ENCODE results near the gene KIF26A.

KIF26A gene

DNA sequence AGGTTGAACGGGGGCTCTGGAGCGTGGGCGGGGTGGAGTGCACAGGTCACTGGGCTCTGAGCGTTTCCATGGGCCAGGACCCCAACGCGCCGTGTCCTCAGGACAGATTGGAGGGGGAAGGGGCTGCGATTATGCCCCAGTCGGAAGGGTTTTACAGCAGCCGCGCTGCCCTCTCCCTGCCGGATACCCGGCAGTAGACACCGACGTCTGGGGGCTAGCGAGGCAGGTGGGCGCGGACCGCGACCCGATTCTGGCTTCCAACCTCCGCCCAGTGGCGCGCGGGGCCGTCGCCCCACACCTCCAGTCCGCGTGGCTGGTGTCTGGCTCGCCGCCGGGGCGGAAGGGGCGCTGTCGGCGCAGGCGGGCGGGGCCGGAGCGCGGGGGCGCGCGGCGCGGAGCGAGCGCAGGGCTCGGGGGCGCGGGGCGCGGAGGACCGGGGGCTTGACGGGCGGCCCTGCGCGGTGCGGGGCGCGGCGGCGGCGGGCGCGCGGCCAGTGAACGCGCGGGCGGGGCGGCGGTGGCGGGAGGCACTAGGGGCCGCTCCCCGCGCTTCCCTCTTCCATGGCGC, 2.4 kb upstream of the KIF26A start:
- no peaks in the 10 kb centered on the region for H3K36me3 ChIP-seq (ENCODE audit: control insufficient read depth in 4 of 4, insufficient read depth in 4 of 4, low read length in 3 of 4)
- peak in 2 of 3 donors; percentile 30 to 41 for DNase-seq
- ChIA-PET POLR2A (no interaction called here), CTCF (interaction anchor here (0.9 to 1.6 kb wide), 2 partner anchors 425 to 429 kb away, joined by 4 to 6 read pairs; no protein-coding TSS in a partner anchor)
- H3K4me1 ChIP-seq (ENCODE audit: control extremely low read depth in 1 of 4, control insufficient read depth in 4 of 4, insufficient read depth in 4 of 4, low read length in 3 of 4), result peaks cover 0 to 41% (median 28%) of the 10 kb centered on the region in 4 experiments
- H3K27ac ChIP-seq (ENCODE audit: insufficient read depth in 1 of 2, low read depth in 1 of 2, low read length in 2 of 2, poor library complexity in 1 of 2, severe bottlenecking in 2 of 2), result no peak overlapping the region
- WGBS (ENCODE audit: insufficient coverage), result 0% methylated on average over 28 of the region's 78 CpGs
- H3K27me3 ChIP-seq (replicated peaks in 2 of 5; ENCODE audit: control insufficient read depth in 4 of 5, insufficient read depth in 5 of 5, low read length in 4 of 5), result peaks cover 0 to 90% (median 30%) of the 10 kb centered on the region in 5 experiments
- peak overlapping the region in 4 of 7 experiments; percentile 32 to 61 (median 58) for H3K4me3 ChIP-seq (ENCODE audit: control insufficient read depth in 1 of 7, extremely low read depth in 1 of 7, insufficient read depth in 4 of 7, low read depth in 2 of 7, low read length in 6 of 7)
- no peaks in the 10 kb centered on the region for H3K9me3 ChIP-seq (ENCODE audit: control extremely low read depth in 1 of 5, control insufficient read depth in 4 of 5, insufficient read depth in 2 of 5, low read depth in 1 of 5, low read length in 4 of 5)

DNA sequence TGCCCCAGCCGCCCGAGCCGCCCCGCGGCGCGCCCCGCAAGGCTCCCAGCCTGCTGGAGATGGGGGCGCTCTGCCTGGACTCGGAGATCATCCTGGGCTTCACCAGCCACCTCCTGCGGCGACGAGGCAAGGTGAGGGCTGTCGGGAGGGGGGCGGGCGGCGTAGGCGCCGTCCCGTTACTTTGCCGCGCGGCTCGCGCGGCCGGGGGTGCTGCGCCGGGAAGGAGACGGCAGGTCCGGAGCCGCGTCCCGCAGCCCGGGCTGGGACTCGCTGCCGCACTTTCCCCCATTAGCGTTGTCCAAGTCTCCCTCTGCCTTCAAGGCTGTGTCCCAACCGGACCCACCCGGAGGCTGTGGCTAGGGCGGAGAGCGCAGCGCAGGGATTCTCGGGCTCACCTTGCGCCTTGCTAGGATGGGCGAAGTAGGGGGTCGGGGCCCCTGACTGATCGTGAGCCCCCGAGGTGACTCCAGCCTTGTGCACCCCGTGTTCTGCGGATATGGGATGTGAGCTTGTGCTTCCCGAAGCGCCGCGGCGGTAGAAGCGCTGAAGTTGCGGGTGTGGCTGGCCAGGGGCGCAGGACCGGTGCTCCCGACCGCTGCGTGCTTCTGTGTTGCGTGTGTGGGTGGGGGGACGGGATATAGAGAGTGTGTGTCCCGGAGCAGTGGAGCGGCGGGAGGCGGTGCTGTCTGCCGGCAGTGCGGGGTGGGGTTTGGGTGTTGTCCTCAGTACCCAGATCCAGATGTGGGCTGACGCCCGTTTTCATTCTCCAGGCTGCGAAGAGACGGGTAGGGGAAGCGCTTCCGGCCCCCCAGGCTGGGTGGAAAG, 1.7 kb upstream of the KIF26A start:
- H3K27me3 ChIP-seq (replicated peaks in 2 of 5; ENCODE audit: control insufficient read depth in 4 of 5, insufficient read depth in 5 of 5, low read length in 4 of 5), result peaks cover 0 to 84% (median 30%) of the 10 kb centered on the region in 5 experiments
- CTCF ChIA-PET, result interaction anchor here (1.0 to 1.5 kb wide), 2 partner anchors 261 to 427 kb away, joined by 3 read pairs; no protein-coding TSS in a partner anchor
- 3% methylated on average over 47 of the region's 77 CpGs for WGBS (ENCODE audit: insufficient coverage)
- no peaks in the 10 kb centered on the region for H3K36me3 ChIP-seq (ENCODE audit: control insufficient read depth in 4 of 4, insufficient read depth in 4 of 4, low read length in 3 of 4)
- peaks cover 0 to 41% (median 28%) of the 10 kb centered on the region in 4 experiments for H3K4me1 ChIP-seq (ENCODE audit: control extremely low read depth in 1 of 4, control insufficient read depth in 4 of 4, insufficient read depth in 4 of 4, low read length in 3 of 4)
- H3K9me3 ChIP-seq (ENCODE audit: control extremely low read depth in 1 of 5, control insufficient read depth in 4 of 5, insufficient read depth in 2 of 5, low read depth in 1 of 5, low read length in 4 of 5), result no peaks in the 10 kb centered on the region
- no peak overlapping the region for H3K27ac ChIP-seq (ENCODE audit: insufficient read depth in 1 of 2, low read depth in 1 of 2, low read length in 2 of 2, poor library complexity in 1 of 2, severe bottlenecking in 2 of 2)
- peak in 1 of 3 donors; percentile 12 for DNase-seq
- H3K4me3 ChIP-seq (ENCODE audit: control insufficient read depth in 1 of 7, extremely low read depth in 1 of 7, insufficient read depth in 4 of 7, low read depth in 2 of 7, low read length in 6 of 7), result peak overlapping the region in 4 of 7 experiments; percentile 32 to 61 (median 58)
- POLR2A ChIA-PET, result no interaction called here

DNA sequence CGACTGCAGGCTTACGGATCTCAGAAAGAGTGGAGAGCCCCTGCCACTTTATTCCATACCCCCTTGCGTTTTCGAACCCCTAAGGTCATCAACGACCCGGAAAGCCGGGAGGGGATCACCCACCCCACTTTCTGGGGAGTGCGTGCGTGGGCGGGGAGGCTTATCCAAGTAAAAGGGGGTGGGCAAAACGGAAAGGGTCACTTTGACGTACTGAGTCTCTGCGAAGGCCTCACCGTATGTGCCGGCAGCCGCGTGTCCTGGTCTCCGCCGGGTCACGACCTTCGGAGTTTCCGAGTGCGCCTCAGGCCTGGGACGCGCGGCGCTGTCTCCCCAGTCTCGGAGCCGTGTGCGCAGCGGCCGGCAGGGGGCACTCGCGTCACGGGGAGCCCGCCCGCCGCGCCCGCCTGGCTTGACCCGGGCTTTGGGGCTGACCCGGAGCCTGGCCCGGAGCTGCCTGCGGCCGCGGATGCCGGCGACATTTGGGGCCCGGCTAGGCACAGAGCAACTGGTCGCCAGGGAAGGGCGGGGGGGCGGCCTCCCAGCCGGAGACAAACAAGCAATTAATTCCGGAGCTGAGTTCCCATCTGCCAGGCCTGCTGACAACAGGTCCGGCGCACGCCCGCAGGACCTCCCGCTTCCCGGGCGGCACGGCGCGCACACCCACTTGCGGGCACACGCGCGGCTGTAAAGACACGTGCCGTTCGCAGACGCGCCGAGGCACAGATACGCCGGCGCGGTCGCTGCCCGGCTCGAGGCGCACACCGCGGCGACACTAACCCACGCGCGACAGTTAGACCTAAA, 890 bp upstream of the KIF26A start:
- WGBS (ENCODE audit: insufficient coverage), result 1% methylated on average over 75 of the region's 88 CpGs
- Histone ChIP-seq H3K27me3 (replicated peaks in 2 of 5; ENCODE audit: control insufficient read depth in 4 of 5, insufficient read depth in 5 of 5, low read length in 4 of 5) (peaks cover 0 to 76% (median 28%) of the 10 kb centered on the region in 5 experiments), H3K4me3 (ENCODE audit: control insufficient read depth in 1 of 7, extremely low read depth in 1 of 7, insufficient read depth in 4 of 7, low read depth in 2 of 7, low read length in 6 of 7) (peak overlapping the region in 6 of 7 experiments; percentile 33 to 61 (median 46)), H3K9me3 (ENCODE audit: control extremely low read depth in 1 of 5, control insufficient read depth in 4 of 5, insufficient read depth in 2 of 5, low read depth in 1 of 5, low read length in 4 of 5) (no peaks in the 10 kb centered on the region), H3K4me1 (ENCODE audit: control extremely low read depth in 1 of 4, control insufficient read depth in 4 of 4, insufficient read depth in 4 of 4, low read length in 3 of 4) (peaks cover 0 to 41% (median 28%) of the 10 kb centered on the region in 4 experiments), H3K36me3 (ENCODE audit: control insufficient read depth in 4 of 4, insufficient read depth in 4 of 4, low read length in 3 of 4) (no peaks in the 10 kb centered on the region), H3K27ac (ENCODE audit: insufficient read depth in 1 of 2, low read depth in 1 of 2, low read length in 2 of 2, poor library complexity in 1 of 2, severe bottlenecking in 2 of 2) (no peak overlapping the region)
- peak; percentile 31 to 60 (median 51) for DNase-seq
- CTCF ChIA-PET, result interaction anchor here (0.9 to 1.5 kb wide), 3 partner anchors 86 to 427 kb away, joined by 3 read pairs; no protein-coding TSS in a partner anchor
- POLR2A ChIA-PET, result interaction anchor here (0.6 kb wide), 1 partner anchor 132 kb away, joined by 3 read pairs; no protein-coding TSS in a partner anchor

DNA sequence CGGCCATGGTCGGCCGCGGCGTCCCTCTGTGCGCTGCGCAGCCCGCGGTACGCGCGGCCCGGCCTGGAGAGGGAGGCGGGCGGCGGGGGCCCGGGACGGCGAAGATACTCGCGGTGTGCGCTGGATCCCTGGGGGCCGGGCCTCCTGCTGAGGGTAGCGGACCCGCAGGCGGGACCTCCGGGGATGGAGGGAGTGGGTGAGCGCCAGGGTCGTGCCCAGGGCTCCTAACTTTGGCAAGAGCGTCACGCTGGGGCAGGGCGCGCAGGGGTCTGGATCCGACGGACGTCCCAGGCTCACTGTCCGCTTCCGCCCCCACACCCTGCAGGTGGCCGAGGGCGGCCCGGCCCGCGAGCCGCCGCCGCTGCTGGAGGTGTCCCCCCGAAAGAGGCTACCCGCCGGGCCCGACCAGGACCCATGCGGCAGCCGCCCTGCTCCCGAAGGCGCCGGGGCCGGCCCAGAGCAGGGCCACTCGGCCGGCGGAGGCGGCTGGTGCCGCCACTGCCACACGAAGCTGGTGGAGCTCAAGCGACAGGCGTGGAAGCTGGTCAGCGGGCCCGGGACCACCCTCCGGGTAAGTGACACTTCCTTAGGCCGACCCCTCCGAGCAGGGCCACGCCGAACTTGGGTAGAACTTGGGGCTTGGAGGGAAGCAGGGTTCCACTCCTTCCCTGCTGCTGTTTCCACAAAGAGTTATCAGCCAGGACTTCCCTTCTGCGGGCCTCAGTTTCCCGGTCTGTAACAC, 502 bp downstream of the KIF26A start:
- ChIA-PET CTCF (interaction anchor here (0.8 to 1.6 kb wide), 3 partner anchors 12 to 425 kb away, joined by 3 to 7 read pairs (median 4); no protein-coding TSS in a partner anchor), POLR2A (interaction anchor here (0.7 kb wide), 1 partner anchor 423 kb away, joined by 3 read pairs; no protein-coding TSS in a partner anchor)
- Histone ChIP-seq H3K9me3 (ENCODE audit: control extremely low read depth in 1 of 5, control insufficient read depth in 4 of 5, insufficient read depth in 2 of 5, low read depth in 1 of 5, low read length in 4 of 5) (no peaks in the 10 kb centered on the region), H3K4me1 (ENCODE audit: control extremely low read depth in 1 of 4, control insufficient read depth in 4 of 4, insufficient read depth in 4 of 4, low read length in 3 of 4) (peaks cover 0 to 41% (median 28%) of the 10 kb centered on the region in 4 experiments), H3K36me3 (ENCODE audit: control insufficient read depth in 4 of 4, insufficient read depth in 4 of 4, low read length in 3 of 4) (no peaks in the 10 kb centered on the region), H3K27ac (ENCODE audit: insufficient read depth in 1 of 2, low read depth in 1 of 2, low read length in 2 of 2, poor library complexity in 1 of 2, severe bottlenecking in 2 of 2) (no peak overlapping the region), H3K4me3 (ENCODE audit: control insufficient read depth in 1 of 7, extremely low read depth in 1 of 7, insufficient read depth in 4 of 7, low read depth in 2 of 7, low read length in 6 of 7) (peak overlapping the region in 5 of 7 experiments; percentile 10 to 59 (median 56)), H3K27me3 (replicated peaks in 2 of 5; ENCODE audit: control insufficient read depth in 4 of 5, insufficient read depth in 5 of 5, low read length in 4 of 5) (peaks cover 0 to 72% (median 28%) of the 10 kb centered on the region in 5 experiments)
- 3% methylated on average over 67 of the region's 73 CpGs for WGBS (ENCODE audit: insufficient coverage)
- DNase-seq, result no peak

DNA sequence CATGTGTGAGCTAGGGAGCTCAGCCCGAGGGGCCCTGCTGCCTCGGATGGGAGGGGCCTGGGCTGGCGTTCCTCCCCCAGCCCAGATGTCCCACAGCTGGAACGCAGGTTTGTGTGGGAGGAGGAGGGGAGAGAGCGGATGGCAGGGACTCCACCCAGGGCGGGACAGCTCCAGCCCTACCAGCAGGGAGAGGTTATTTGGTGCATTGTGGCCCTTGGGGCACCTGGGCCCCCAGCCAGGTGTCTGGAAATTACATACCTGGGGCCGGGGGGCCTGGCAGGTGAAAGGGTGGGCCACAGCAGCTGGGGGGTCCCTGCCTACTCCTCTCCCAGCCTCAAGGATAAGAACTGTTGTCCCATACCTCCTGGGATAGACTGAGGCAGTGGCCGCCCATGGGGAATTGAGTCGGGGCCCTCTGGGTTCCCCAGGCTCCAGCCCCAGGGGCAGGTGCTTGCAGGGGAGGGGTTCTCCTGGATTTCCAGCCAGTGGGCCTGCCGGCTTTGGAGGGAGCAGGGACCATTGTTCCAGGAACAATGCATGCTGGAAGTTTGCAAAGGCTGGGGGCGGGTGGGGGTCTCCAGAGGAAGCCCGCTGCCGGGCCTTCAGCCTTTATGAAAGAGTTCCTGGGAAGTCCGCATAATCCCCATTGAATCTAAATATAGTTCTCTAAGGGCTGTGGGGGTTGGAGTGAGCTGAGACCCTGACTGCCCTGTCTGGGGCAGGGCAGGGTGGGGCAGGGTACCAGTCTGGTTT, 1.2 kb downstream of the KIF26A start:
- ChIA-PET POLR2A (interaction anchor here (0.7 kb wide), 1 partner anchor 422 kb away, joined by 3 read pairs; no protein-coding TSS in a partner anchor), CTCF (interaction anchor here (0.8 to 1.6 kb wide), 3 partner anchors 11 to 424 kb away, joined by 3 to 7 read pairs (median 4); no protein-coding TSS in a partner anchor)

DNA sequence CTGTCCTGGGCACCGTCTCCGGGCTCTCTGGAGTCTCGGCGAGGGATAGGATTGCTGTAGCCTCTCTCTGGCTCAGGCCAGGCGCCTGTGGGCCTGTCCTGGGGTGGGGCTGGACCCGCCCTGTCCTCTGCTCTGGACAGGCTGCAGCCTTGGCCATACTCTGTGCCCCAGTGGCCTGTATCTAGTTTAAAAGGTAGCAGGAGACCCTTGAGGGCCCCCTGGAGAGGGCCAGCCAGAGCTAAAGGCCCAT, 1.8 kb downstream of the KIF26A start:
- POLR2A ChIA-PET, result no interaction called here
- H3K9me3 ChIP-seq (ENCODE audit: control extremely low read depth in 1 of 5, control insufficient read depth in 4 of 5, insufficient read depth in 2 of 5, low read depth in 1 of 5, low read length in 4 of 5), result no peaks in the 10 kb centered on the region
- H3K27ac ChIP-seq (ENCODE audit: insufficient read depth in 1 of 2, low read depth in 1 of 2, low read length in 2 of 2, poor library complexity in 1 of 2, severe bottlenecking in 2 of 2), result no peak overlapping the region
- no peak overlapping the region for H3K4me3 ChIP-seq (ENCODE audit: control insufficient read depth in 1 of 7, extremely low read depth in 1 of 7, insufficient read depth in 4 of 7, low read depth in 2 of 7, low read length in 6 of 7)
- WGBS (ENCODE audit: insufficient coverage), result 100% methylated on average over 6 of the region's 6 CpGs
- no peak for DNase-seq
- peaks cover 0 to 59% (median 24%) of the 10 kb centered on the region in 5 experiments for H3K27me3 ChIP-seq (replicated peaks in 2 of 5; ENCODE audit: control insufficient read depth in 4 of 5, insufficient read depth in 5 of 5, low read length in 4 of 5)
- CTCF ChIA-PET, result interaction anchor here (1.6 to 1.7 kb wide), 2 partner anchors 43 to 424 kb away, joined by 4 to 7 read pairs; no protein-coding TSS in a partner anchor
- H3K36me3 ChIP-seq (ENCODE audit: control insufficient read depth in 4 of 4, insufficient read depth in 4 of 4, low read length in 3 of 4), result no peaks in the 10 kb centered on the region
- H3K4me1 ChIP-seq (ENCODE audit: control extremely low read depth in 1 of 4, control insufficient read depth in 4 of 4, insufficient read depth in 4 of 4, low read length in 3 of 4), result peaks cover 0 to 38% (median 27%) of the 10 kb centered on the region in 4 experiments

More for the DNA sequence above, 1.2 kb downstream of the KIF26A start:
- no peak overlapping the region for H3K27ac ChIP-seq (ENCODE audit: insufficient read depth in 1 of 2, low read depth in 1 of 2, low read length in 2 of 2, poor library complexity in 1 of 2, severe bottlenecking in 2 of 2)
- no peaks in the 10 kb centered on the region for H3K36me3 ChIP-seq (ENCODE audit: control insufficient read depth in 4 of 4, insufficient read depth in 4 of 4, low read length in 3 of 4)
- no peak for DNase-seq
- WGBS (ENCODE audit: insufficient coverage), result 84% methylated on average over 6 of the region's 14 CpGs
- peaks cover 0 to 64% (median 24%) of the 10 kb centered on the region in 5 experiments for H3K27me3 ChIP-seq (replicated peaks in 2 of 5; ENCODE audit: control insufficient read depth in 4 of 5, insufficient read depth in 5 of 5, low read length in 4 of 5)
- H3K4me3 ChIP-seq (ENCODE audit: control insufficient read depth in 1 of 7, extremely low read depth in 1 of 7, insufficient read depth in 4 of 7, low read depth in 2 of 7, low read length in 6 of 7), result no peak overlapping the region
- peaks cover 0 to 41% (median 28%) of the 10 kb centered on the region in 4 experiments for H3K4me1 ChIP-seq (ENCODE audit: control extremely low read depth in 1 of 4, control insufficient read depth in 4 of 4, insufficient read depth in 4 of 4, low read length in 3 of 4)
- H3K9me3 ChIP-seq (ENCODE audit: control extremely low read depth in 1 of 5, control insufficient read depth in 4 of 5, insufficient read depth in 2 of 5, low read depth in 1 of 5, low read length in 4 of 5), result no peaks in the 10 kb centered on the region
